ENCODE data around the gene KCND3.

Gene KCND3

GRCh38 chr1:111989531-111990025 lies at the start of gene KCND3:
Gene KCND3, minus strand, starts transcription at chr1:111989668.
- DNase-seq: no peak

- DNase-seq: no peak
Measured at GRCh38 chr1:112034277-112034676, 44.8 kb upstream of the KCND3 start.

GRCh38 chr1:112033439-112034120 lies 44.1 kb upstream of the KCND3 start:
- DNase-seq: no peak

- no peak for DNase-seq
Measured at GRCh38 chr1:112030157-112030556, 40.7 kb upstream of the KCND3 start.

- no peak for DNase-seq
Measured at GRCh38 chr1:112027696-112028095, 38.2 kb upstream of the KCND3 start.

GRCh38 chr1:112026501-112026900 lies 37.0 kb upstream of the KCND3 start:
- DNase-seq: no peak

GRCh38 chr1:112026016-112026415 lies 36.5 kb upstream of the KCND3 start:
- no peak for DNase-seq

GRCh38 chr1:112021263-112021662 lies 31.8 kb upstream of the KCND3 start:
- DNase-seq: no peak

- no peak for DNase-seq
Measured at GRCh38 chr1:112017183-112017582, 27.7 kb upstream of the KCND3 start.

- DNase-seq: no peak
Measured at GRCh38 chr1:112012823-112013222, 23.4 kb upstream of the KCND3 start.

GRCh38 chr1:112011202-112011601 lies 21.7 kb upstream of the KCND3 start:
- DNase-seq: no peak

GRCh38 chr1:112007169-112007568 lies 17.7 kb upstream of the KCND3 start:
- no peak for DNase-seq

GRCh38 chr1:112006416-112007025 lies 17.1 kb upstream of the KCND3 start:
- DNase-seq: no peak

- no peak for DNase-seq
Measured at GRCh38 chr1:112004076-112004475, 14.6 kb upstream of the KCND3 start.

- DNase-seq: no peak
Measured at GRCh38 chr1:112002514-112002913, 13.0 kb upstream of the KCND3 start.

GRCh38 chr1:112001436-112001835 lies 12.0 kb upstream of the KCND3 start:
- DNase-seq: no peak

- no peak for DNase-seq
Measured at GRCh38 chr1:112000048-112000447, 10.6 kb upstream of the KCND3 start.

GRCh38 chr1:111998332-111998731 lies 8.9 kb upstream of the KCND3 start:
- DNase-seq: no peak

- DNase-seq: no peak
Measured at GRCh38 chr1:111992476-111992875, 3.0 kb upstream of the KCND3 start.

GRCh38 chr1:111990878-111991718 lies 1.6 kb upstream of the KCND3 start:
- no peak for DNase-seq

GRCh38 chr1:111990026-111990877 lies 784 bp upstream of the KCND3 start:
- no peak for DNase-seq

GRCh38 chr1:111988743-111989453 lies 570 bp downstream of the KCND3 start:
- DNase-seq: no peak

Measured in AML-193 (cell line).